Choroid plexus epithelial cell (primary cell): ENCODE measurements around the gene MICAL3.
A peak's percentile ranks its signal among the peaks of the same experiment; 100 is the strongest.
"Not testable (repeated sequence)": the region's sequence is repeated elsewhere in the genome, so short reads cannot be mapped to it uniquely, and the experiment has no call there.

Source experiments
- DNase-seq: peaks from one replicate; pipeline ENCODE4 v3.0.0-alpha.2; 2010; ENCODE audit warnings: low read depth
- H3K4me3 ChIP-seq: 2 replicates; pipeline ENCODE4 v1.5.1; 2011; ENCODE audit warnings: low read depth, mild to moderate bottlenecking, control low read depth, low read length, moderate library complexity
- TF ChIP-seq, protein P1 (sequence below): conservative IDR thresholded peaks from 2 replicates; pipeline ENCODE4 v1.5.1; 2011; ENCODE audit warnings: low read depth, mild to moderate bottlenecking, control low read depth, inconsistent platforms, low read length, moderate library complexity

Gene MICAL3

GRCh38 chr22:18024276-18024939 lies at the start of gene MICAL3:
TSS of gene MICAL3 (minus strand) at chr22:18024561. CDS start at chr22:17906812, 117,749 bp downstream.
- TF ChIP-seq, protein P1, sequence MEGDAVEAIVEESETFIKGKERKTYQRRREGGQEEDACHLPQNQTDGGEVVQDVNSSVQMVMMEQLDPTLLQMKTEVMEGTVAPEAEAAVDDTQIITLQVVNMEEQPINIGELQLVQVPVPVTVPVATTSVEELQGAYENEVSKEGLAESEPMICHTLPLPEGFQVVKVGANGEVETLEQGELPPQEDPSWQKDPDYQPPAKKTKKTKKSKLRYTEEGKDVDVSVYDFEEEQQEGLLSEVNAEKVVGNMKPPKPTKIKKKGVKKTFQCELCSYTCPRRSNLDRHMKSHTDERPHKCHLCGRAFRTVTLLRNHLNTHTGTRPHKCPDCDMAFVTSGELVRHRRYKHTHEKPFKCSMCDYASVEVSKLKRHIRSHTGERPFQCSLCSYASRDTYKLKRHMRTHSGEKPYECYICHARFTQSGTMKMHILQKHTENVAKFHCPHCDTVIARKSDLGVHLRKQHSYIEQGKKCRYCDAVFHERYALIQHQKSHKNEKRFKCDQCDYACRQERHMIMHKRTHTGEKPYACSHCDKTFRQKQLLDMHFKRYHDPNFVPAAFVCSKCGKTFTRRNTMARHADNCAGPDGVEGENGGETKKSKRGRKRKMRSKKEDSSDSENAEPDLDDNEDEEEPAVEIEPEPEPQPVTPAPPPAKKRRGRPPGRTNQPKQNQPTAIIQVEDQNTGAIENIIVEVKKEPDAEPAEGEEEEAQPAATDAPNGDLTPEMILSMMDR, result peak; percentile 57
- DNase-seq, result peak; percentile 64
- peak within 1 kb of the TSS; percentile 57 for H3K4me3 ChIP-seq

DNA sequence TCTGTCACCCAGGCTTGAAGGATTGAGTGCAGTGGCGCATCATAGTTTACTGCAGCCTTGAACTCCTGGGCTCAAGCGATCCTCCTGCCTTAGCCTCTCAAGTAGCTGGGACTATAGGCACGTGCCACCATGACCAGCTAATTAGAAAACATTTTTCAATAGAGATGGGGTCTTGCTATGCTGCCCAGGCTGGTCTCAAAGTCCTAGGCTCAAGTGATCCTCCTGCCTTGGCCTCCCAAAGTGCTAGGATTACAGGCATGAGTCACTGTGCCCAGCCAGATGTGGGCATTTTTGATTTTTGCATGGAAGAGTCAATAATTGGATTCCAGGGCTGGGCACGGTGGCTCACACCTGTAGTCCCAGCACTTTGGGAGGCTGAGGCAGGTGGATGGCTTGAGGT lies 49.6 kb upstream of the MICAL3 start:
- DNase-seq, H3K4me3 ChIP-seq: not testable (repeated sequence)

GRCh38 chr22:18073467-18073866 lies 49.1 kb upstream of the MICAL3 start:
- TF ChIP-seq, protein P1, result no peak
- H3K4me3 ChIP-seq, result no peak overlapping the region
- DNase-seq, result no peak

GRCh38 chr22:18071968-18072310 lies 47.6 kb upstream of the MICAL3 start:
- no peak overlapping the region for H3K4me3 ChIP-seq
- DNase-seq, result no peak
- TF ChIP-seq, protein P1, result no peak

DNA sequence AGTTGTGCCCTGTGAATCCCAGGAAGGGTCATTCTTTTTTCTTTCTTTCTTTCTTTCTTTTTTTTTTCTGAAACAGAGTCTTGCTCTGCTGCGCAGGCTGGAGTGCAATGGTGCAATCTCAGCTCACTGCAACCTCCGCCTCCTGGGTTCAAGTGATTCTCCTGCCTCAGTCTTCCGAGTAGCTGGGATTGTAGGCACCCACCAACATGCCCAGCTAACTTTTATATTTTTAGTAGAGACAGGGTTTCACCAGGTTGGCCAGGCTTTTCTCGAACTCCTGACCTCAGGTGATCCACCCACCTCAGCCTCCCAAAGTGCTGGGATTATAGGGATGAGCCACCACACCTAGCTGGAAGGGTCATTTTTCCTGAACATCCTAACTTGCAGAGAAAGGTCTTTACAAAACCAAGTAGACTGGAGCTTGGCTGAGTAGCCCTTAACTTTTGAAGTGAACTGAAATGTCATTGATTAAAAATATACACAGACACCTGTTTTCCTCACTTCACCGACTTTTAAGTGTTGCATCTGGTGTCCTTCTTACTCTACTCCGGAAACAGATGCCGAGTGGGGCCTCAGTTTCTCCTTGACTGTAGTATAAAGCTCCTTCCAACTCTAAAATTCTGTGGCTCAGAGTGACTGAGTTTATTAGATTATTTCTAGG lies 47.1 kb upstream of the MICAL3 start:
- not testable (repeated sequence) for H3K4me3 ChIP-seq, DNase-seq

DNA sequence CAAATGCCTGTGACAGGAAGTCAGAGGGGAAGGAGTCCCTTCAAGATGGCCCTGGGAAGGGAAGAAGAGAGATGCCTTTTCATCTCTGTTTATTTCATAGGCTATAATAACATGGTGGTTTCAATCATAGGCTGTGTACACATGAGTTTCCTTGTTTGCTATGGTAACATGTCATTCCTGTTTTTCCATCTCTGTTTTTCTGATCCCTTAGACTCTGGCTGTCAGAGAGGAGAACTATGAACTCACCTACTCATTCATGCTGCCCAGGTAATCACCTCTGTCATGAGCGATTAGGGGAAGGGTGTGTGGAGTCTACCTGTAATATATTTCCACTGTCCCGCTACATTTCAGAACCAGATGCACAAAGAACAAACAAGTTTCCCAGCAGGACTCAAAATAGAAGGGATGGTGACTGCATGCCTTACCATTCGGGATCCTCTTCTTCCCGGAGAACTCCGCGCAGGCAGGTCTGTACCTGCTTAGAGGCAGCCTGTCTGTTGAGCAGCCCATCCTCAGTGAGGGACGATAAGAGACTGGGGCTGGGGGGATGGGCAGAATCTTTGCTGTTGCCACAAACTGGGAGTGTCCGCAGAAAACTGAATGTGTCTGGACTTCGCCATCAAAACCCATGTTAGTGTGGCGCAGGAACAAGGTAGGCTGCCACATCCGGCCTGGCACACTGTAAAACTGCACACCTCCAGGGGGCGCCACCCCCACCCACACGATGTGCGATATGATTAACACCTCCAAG lies 46.4 kb upstream of the MICAL3 start:
- DNase-seq, result no peak
- H3K4me3 ChIP-seq, result no peak overlapping the region
- TF ChIP-seq, protein P1, result peak; percentile 27

DNA sequence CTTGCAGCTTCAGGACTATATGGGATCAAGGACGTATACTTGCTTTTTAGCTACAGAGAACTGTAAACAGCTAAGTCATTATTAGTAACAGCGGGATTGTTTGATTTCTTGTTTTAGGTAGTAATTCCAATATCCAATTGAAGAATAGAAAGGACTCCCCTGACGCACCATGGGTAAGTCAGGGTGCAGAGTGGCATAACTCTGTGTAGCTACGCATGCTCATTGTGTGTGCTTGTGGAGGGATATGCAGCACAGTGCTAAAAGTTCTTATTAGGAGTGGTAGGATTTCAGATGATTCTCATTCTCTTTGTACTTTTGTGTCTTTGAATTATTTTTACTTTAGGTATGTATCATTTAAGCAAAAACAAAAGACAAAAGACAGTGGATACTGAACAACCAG lies 45.7 kb upstream of the MICAL3 start:
- TF ChIP-seq, protein P1, result no peak
- no peak for DNase-seq
- H3K4me3 ChIP-seq, result no peak overlapping the region

- DNase-seq, result no peak
- TF ChIP-seq, protein P1, result no peak
- no peak overlapping the region for H3K4me3 ChIP-seq
Observed at GRCh38 chr22:18069041-18069440, 44.7 kb upstream of the MICAL3 start.
